Hepatocyte (in vitro differentiated cells): ENCODE measurements around the gene ADA. TPM values are rescaled to one million over a fixed set of nuclear protein-coding genes. Genes with fewer than 3 reads are reported as not detected.
"Not testable (repeated sequence)": the region's sequence is repeated elsewhere in the genome, so short reads cannot be mapped to it uniquely, and the experiment has no call there.

Experiments
- DNase-seq: peaks from one replicate; pipeline ENCODE4 v3.0.0-alpha.2; 2016; ENCODE audit warnings: low spot score
- H2AFZ ChIP-seq: fragments of 200-600 bp; sonication (generic); 2 replicates; pipeline ENCODE4 v1.6.0; 2016; ENCODE audit warnings: antibody characterized with exemption, mild to moderate bottlenecking
- H3K27ac ChIP-seq: fragments of 200-600 bp; sonication (generic); 2 replicates; pipeline ENCODE4 v1.5.1; 2016; ENCODE audit warnings: mild to moderate bottlenecking
- H3K27me3 ChIP-seq: fragments of 200-600 bp; sonication (generic); 2 replicates; pipeline ENCODE4 v1.6.1; 2016
- H3K36me3 ChIP-seq: fragments of 200-600 bp; sonication (generic); replicated peaks from 2 replicates; pipeline ENCODE4 v1.5.1; 2016; ENCODE audit warnings: low read depth; ENCODE audit not compliant: insufficient read depth
- H3K4me1 ChIP-seq: fragments of 200-600 bp; sonication (generic); 2 replicates; pipeline ENCODE4 v1.5.1; 2016; ENCODE audit warnings: mild to moderate bottlenecking, moderate library complexity; ENCODE audit not compliant: insufficient read depth
- H3K4me2 ChIP-seq: fragments of 200-600 bp; sonication (generic); 2 replicates; pipeline ENCODE4 v1.6.0; 2016
- H3K4me3 ChIP-seq: fragments of 200-600 bp; sonication (generic); 2 replicates; pipeline ENCODE4 v1.5.1; 2016; ENCODE audit warnings: mild to moderate bottlenecking
- H3K79me2 ChIP-seq: fragments of 200-600 bp; sonication (generic); 2 replicates; pipeline ENCODE4 v1.6.0; 2017; ENCODE audit warnings: mild to moderate bottlenecking
- H3K9me2 ChIP-seq: fragments of 200-600 bp; sonication (generic); replicated peaks from 2 replicates; pipeline ENCODE4 v1.6.0; 2017; ENCODE audit warnings: mild to moderate bottlenecking; ENCODE audit not compliant: insufficient read depth
- H3K9me3 ChIP-seq: fragments of 200-600 bp; sonication (generic); 2 replicates; pipeline ENCODE4 v1.5.1; 2016; ENCODE audit warnings: low read depth, mild to moderate bottlenecking
- H4K20me1 ChIP-seq: fragments of 200-600 bp; sonication (generic); 2 replicates; pipeline ENCODE4 v1.6.0; 2016; ENCODE audit warnings: mild to moderate bottlenecking; ENCODE audit not compliant: insufficient read depth, poor library complexity, severe bottlenecking
- EZH2 ChIP-seq: fragments of 200-600 bp; sonication (generic); IDR thresholded peaks from 2 replicates; pipeline ENCODE4 v1.6.1; 2016; ENCODE audit warnings: antibody characterized with exemption, mild to moderate bottlenecking, borderline replicate concordance
- EZH2phosphoT487 ChIP-seq: fragments of 200-600 bp; sonication (generic); IDR thresholded peaks from one replicate; pipeline ENCODE4 v1.6.1; 2018; ENCODE audit warnings: antibody characterized with exemption, mild to moderate bottlenecking, low read depth, moderate library complexity; ENCODE audit not compliant: unreplicated experiment, severe bottlenecking
- WGBS: methylation state at CpG from one replicate; pipeline ENCODE4 v1.1.6; 2016; ENCODE audit warnings: low lambda C conversion rate; ENCODE audit errors: missing lambda C conversion rate; 5-methylcytosine and 5-hydroxymethylcytosine counted together
- polyA plus RNA-seq: library from polyadenylated mRNA; unstranded; fragments of >200 nt; fragmentation: Nextera tagmentation; extraction: Ambion mirVana; gene quantifications from 2 replicates; pipeline ENCODE4 v1.2.1, GENCODE V29; 2016
- total RNA-seq: library from RNA; depleted of rRNA; stranded (reverse); fragments of >200 nt; gene quantifications from 2 replicates; pipeline ENCODE4 v1.2.3, GENCODE V29; 2014
- TF ChIP-seq, protein P1 (sequence below): fragments of 200-600 bp; sonication (generic); IDR thresholded peaks from 2 replicates; pipeline ENCODE4 v1.5.1; 2016; ENCODE audit warnings: antibody characterized with exemption, mild to moderate bottlenecking; ENCODE audit not compliant: poor library complexity

The ADA gene
- total RNA-seq (10.4 and 15.5 TPM in 2 replicates), polyA plus RNA-seq (13.5 and 18.5 TPM in 2 replicates)

DNA sequence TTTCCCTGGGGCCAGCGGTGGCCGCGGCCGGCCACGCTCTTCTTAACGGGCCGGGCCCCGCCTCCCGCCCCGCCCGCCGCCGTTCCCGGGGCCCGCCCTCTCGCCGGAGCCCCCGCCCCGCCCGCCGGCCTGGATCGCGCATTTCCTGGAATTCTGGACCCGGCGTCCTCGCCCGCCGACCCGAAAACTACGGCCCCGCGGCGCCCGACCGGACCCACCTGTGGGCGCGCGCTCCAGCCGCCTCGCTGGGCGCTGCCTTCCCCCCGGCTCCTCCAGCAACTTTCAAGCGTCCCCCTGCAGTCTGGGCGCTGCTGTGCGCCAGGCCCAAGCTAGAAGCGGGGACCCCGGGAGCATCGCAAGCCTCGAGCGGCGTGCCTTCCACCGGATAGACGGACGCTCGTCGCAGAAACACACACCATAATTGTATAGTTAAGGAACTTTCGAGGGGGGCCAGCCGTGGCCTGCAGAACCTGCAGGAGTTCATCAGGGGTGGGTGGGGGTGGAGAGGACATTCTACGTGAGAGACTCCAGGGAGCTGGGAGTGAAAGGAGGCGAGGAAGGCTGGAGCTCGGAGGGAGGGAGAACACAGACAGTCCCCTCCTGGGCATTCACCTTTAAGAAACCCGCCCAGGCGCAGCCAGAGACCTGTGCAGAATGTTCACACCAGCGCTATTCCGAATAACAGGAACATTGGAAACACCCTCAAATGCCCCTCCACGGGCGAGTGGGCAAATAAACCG, at the start of gene ADA:
ADA (minus strand) TSS at position 16 of the 740 bp plus-strand sequence. CDS start 92 bp downstream, outside the sequence.
- no peaks in the 10 kb centered on the region for H4K20me1 ChIP-seq
- H3K27ac ChIP-seq = peak within 1 kb of the TSS; percentile 31
- peak within 1 kb of the TSS; percentile 83 for H3K4me3 ChIP-seq
- no peaks in the 10 kb centered on the region for H3K4me1 ChIP-seq
- no peaks in the 10 kb centered on the region for H3K9me2 ChIP-seq
- peak within 1 kb of the TSS; percentile 93 for H2AFZ ChIP-seq
- no peaks in the 10 kb centered on the region for H3K36me3 ChIP-seq
- TF ChIP-seq EZH2phosphoT487 (no peak), EZH2 (no peak)
- TF ChIP-seq, protein P1, sequence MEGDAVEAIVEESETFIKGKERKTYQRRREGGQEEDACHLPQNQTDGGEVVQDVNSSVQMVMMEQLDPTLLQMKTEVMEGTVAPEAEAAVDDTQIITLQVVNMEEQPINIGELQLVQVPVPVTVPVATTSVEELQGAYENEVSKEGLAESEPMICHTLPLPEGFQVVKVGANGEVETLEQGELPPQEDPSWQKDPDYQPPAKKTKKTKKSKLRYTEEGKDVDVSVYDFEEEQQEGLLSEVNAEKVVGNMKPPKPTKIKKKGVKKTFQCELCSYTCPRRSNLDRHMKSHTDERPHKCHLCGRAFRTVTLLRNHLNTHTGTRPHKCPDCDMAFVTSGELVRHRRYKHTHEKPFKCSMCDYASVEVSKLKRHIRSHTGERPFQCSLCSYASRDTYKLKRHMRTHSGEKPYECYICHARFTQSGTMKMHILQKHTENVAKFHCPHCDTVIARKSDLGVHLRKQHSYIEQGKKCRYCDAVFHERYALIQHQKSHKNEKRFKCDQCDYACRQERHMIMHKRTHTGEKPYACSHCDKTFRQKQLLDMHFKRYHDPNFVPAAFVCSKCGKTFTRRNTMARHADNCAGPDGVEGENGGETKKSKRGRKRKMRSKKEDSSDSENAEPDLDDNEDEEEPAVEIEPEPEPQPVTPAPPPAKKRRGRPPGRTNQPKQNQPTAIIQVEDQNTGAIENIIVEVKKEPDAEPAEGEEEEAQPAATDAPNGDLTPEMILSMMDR = no peak
- H3K4me2 ChIP-seq = peak within 1 kb of the TSS; percentile 93
- WGBS = under 1% methylated on average over 40 of the region's 68 CpGs
- no peaks in the 10 kb centered on the region for H3K9me3 ChIP-seq
- H3K79me2 ChIP-seq = no peaks in the 10 kb centered on the region
- no peaks in the 10 kb centered on the region for H3K27me3 ChIP-seq
- peak; percentile 76 for DNase-seq

DNA sequence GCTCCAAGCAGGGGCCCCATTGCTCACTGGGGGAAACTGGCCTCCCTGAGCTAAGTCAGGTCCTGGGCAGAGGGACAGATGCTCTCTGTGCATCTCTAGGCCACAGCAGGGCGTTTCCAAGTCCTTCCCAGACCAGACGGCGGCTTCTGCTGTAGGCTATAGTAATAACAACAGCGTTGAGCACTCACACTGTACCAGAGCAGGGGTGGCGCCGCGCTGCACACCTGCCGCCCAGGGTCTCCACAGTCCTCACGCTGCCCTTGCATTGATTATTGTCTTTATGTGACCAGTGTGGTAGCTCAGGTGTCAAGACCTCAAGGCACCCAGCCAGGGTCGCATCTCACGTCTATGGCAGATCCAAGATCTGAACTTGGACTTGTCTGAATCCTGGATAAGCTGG, 48.8 kb upstream of the ADA start:
- no peak overlapping the region for H2AFZ ChIP-seq
- no peaks in the 10 kb centered on the region for H3K79me2 ChIP-seq
- 97% methylated on average over 11 of the region's 11 CpGs for WGBS

DNA sequence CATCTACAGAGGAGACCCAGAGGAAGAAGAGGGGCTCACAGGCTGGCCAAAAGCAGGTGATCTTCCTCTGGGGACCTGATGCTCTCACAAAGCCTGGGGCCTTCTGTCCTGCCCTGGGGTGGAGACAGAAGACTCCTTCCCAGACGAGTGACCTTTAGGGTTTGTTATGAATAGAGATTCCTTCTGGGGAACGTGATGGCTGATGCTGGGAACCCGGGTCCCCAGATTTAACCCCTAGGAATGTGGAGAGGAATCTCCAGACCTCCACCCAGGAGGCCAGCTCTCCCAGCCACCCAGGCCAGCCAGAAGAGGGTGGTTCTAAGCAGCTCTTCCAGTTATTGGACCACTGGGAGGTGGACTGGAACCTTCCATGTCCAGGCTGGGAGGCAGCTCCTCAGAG, 46.9 kb upstream of the ADA start:
- Histone ChIP-seq H3K4me3 (no peak overlapping the region), H3K4me2 (no peak overlapping the region), H4K20me1 (no peaks in the 10 kb centered on the region), H3K27me3 (no peaks in the 10 kb centered on the region), H3K79me2 (no peaks in the 10 kb centered on the region), H3K36me3 (no peaks in the 10 kb centered on the region), H3K27ac (no peak overlapping the region), H2AFZ (no peak overlapping the region), H3K9me3 (no peaks in the 10 kb centered on the region), H3K9me2 (no peaks in the 10 kb centered on the region), H3K4me1 (peaks cover 14% of the 10 kb centered on the region)
- 60% methylated on average over 3 of the region's 3 CpGs for WGBS
- no peak for DNase-seq
- TF ChIP-seq EZH2 (no peak), EZH2phosphoT487 (no peak)
- TF ChIP-seq, protein P1 = no peak

More for the DNA sequence above, 48.8 kb upstream of the ADA start:
- H3K4me3 ChIP-seq = no peak overlapping the region
- no peaks in the 10 kb centered on the region for H3K36me3 ChIP-seq
- H3K9me2 ChIP-seq = no peaks in the 10 kb centered on the region
- no peak for DNase-seq
- no peaks in the 10 kb centered on the region for H3K9me3 ChIP-seq
- no peaks in the 10 kb centered on the region for H3K27me3 ChIP-seq
- H3K4me2 ChIP-seq = no peak overlapping the region
- no peaks in the 10 kb centered on the region for H4K20me1 ChIP-seq
- H3K27ac ChIP-seq = no peak overlapping the region
- peaks cover 10% of the 10 kb centered on the region for H3K4me1 ChIP-seq
- TF ChIP-seq EZH2 (no peak), EZH2phosphoT487 (no peak)
- TF ChIP-seq, protein P1 = no peak

DNA sequence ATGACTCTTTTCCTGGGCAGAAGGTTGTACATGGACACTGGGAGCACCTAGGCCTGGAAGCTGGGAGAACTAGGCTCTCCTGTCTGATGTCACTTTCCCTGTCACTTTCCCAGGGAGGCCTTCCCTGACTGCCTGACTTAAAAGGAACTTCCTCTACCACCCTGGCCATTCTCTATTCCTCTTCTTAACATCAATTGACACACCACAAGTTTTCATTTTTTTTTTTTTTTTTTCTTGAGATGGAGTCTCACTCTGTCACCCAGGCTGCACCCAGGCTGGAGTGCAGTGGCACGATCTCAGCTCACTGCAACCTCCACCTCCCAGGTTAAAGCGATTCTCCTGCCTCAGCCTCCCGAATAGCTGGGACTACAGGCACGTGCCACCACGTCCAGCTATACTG, 45.5 kb upstream of the ADA start:
- not testable (repeated sequence) for H3K9me3 ChIP-seq, H2AFZ ChIP-seq, H3K36me3 ChIP-seq, DNase-seq, H3K27ac ChIP-seq, H3K27me3 ChIP-seq, H3K4me3 ChIP-seq, H3K4me2 ChIP-seq, H3K79me2 ChIP-seq, H4K20me1 ChIP-seq, H3K9me2 ChIP-seq
- peaks cover 16% of the 10 kb centered on the region for H3K4me1 ChIP-seq
- WGBS = 93% methylated on average over 5 of the region's 5 CpGs
